GM12891 (cell line): ENCODE measurements around the gene TPK1.

ENCODE experiments used
- POLR2A ChIP-seq: IDR thresholded peaks from 2 replicates; pipeline ENCODE4 v1.6.1; 2011; ENCODE audit warnings: low read depth, low read length, control low read depth
- POLR2AphosphoS5 ChIP-seq: IDR thresholded peaks from 2 replicates; pipeline ENCODE4 v1.6.1; 2011; ENCODE audit warnings: low read depth, low read length, control low read depth

GRCh38 chr7:144436500-144436899, 399.4 kb downstream of the TPK1 start:
- TF ChIP-seq POLR2A (no peak), POLR2AphosphoS5 (no peak)
